ENCODE results near the gene KANSL1. TPM values are rescaled to one million over a fixed set of nuclear protein-coding genes. Genes with fewer than 3 reads are reported as not detected.
"Not testable (repeated sequence)": the region's sequence is repeated elsewhere in the genome, so short reads cannot be mapped to it uniquely, and the experiment has no call there.

KANSL1 gene
- polyA plus RNA-seq, 1 donor, result 39.6 TPM

DNA sequence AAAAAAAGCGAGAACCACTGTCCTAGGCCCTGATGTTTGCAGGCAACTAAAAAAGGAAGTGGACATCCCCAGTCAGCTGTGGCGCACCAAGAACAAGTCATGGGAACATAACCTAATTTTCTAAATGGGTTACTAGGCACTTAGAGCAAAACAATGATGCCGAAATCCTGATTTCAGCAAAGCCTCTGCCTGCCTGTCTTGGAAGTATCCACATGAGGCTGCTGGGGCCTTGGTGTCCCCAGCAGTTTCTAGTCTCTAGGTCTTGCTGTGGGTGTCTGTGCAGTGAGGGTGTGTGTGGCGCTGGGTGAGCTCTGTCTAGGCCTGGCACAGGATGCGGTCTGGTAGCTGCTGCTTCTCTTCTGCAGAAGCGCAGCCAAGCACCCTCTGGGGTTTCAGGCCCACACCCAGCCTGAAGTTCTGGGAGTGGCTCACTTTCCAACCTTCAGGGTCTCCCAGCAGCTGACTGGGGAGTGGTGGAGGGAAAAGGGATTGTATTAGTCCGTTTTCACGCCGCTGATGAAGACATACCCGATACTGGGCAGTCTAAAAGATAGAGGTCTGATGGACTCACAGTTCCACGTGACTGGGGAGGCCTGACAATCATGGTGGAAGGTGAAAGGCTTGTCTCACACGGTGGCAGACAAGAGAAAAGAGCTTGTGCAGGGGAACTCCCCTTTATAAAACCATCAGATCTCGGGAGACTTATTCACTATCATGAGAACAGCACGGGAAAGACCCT is 173.0 kb downstream of the KANSL1 start:
- DNase-seq, result no peak

GRCh38 chr17:46019408-46019925 is 173.8 kb downstream of the KANSL1 start:
- not testable (repeated sequence) for DNase-seq

DNA sequence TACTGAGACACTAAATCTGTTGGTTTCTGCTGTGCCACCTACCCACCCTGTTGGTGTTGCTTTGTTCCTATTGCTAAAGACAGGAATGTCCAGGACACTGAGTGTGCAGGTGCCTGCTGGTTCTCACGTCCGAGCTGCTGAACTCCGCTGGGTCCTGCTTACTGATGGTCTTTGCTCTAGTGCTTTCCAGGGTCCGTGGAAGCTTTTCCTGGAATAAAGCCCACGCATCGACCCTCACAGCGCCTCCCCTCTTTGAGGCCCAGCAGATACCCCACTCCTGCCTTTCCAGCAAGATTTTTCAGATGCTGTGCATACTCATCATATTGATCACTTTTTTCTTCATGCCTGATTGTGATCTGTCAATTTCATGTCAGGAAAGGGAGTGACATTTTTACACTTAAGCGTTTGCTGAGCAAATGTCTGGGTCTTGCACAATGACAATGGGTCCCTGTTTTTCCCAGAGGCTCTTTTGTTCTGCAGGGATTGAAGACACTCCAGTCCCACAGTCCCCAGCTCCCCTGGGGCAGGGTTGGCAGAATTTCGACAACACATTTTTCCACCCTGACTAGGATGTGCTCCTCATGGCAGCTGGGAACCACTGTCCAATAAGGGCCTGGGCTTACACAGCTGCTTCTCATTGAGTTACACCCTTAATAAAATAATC is 179.6 kb downstream of the KANSL1 start:
- DNase-seq, result peak; percentile 39

GRCh38 chr17:46013127-46013501 is 180.1 kb downstream of the KANSL1 start:
- DNase-seq, result no peak

DNA sequence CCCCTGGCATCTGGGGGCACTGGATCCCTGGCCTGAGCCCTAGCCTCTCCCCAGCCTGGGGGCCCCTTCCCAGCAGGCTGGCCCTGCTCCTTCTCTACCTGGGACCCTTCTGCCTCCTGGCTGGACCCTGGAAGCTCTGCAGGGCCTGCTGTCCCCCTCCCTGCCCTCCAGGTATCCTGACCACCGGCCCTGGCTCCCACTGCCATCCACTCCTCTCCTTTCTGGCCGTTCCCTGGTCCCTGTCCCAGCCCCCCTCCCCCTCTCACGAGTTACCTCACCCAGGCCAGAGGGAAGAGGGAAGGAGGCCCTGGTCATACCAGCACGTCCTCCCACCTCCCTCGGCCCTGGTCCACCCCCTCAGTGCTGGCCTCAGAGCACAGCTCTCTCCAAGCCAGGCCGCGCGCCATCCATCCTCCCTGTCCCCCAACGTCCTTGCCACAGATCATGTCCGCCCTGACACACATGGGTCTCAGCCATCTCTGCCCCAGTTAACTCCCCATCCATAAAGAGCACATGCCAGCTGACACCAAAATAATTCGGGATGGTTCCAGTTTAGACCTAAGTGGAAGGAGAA is 180.6 kb downstream of the KANSL1 start:
- no peak for DNase-seq

GRCh38 chr17:46011711-46012505 is 181.3 kb downstream of the KANSL1 start:
- DNase-seq, result no peak

GRCh38 chr17:46010597-46011186 is 182.5 kb downstream of the KANSL1 start:
- DNase-seq, result no peak

- DNase-seq, result no peak
Measured at GRCh38 chr17:46009681-46010596, 183.3 kb downstream of the KANSL1 start.

DNA sequence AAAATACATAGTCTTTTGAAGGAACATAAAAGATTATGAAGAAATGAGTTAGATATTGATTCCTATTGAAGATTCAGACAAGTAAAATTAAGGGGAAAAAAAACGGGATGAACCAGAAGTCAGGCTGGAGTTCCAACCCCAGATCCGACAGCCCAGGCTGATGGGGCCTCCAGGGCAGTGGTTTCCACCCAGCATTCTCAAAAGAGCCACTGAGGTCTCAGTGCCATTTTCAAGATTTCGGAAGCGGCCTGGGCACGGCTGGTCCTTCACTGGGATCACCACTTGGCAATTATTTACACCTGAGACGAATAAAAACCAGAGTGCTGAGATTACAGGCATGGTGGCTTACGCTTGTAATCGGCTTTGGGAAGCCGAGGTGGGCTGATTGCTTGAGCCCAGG is 184.6 kb downstream of the KANSL1 start:
- DNase-seq, result no peak

- no peak for DNase-seq
Measured at GRCh38 chr17:46007461-46007965, 185.7 kb downstream of the KANSL1 start.

- not testable (repeated sequence) for DNase-seq
Measured at GRCh38 chr17:46006082-46006481, 187.1 kb downstream of the KANSL1 start.

DNA sequence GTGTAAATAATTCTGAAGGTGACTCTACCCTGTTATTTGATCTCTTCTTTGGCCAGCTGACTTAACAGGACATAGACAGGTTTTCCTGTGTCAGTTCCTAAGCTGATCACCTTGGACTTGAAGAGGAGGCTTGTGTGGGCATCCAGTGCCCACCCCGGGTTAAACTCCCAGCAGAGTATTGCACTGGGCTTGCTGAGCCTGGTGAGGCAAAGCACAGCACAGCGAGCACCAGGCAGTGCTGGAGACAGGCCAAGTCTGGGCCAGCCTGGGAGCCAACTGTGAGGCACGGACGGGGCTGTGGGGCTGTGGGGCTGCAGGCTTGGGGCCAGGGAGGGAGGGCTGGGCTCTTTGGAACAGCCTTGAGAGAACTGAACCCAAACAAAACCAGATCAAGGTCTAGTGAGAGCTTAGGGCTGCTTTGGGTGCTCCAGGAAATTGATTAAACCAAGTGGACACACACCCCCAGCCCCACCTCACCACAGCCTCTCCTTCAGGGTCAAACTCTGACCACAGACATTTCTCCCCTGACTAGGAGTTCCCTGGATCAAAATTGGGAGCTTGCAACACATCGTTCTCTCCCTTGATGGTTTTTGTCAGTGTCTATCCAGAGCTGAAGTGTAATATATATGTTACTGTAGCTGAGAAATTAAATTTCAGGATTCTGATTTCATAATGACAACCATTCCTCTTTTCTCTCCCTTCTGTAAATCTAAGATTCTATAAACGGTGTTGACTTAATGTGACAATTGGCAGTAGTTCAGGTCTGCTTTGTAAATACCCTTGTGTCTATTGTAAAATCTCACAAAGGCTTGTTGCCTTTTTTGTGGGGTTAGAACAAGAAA is 189.1 kb downstream of the KANSL1 start:
- peak; percentile 28 for DNase-seq

GRCh38 chr17:46002973-46003316 is 190.3 kb downstream of the KANSL1 start:
- DNase-seq, result no peak

- peak; percentile 66 for DNase-seq
Measured at GRCh38 chr17:46002311-46002972, 190.8 kb downstream of the KANSL1 start.

GRCh38 chr17:46001390-46002310 is 191.6 kb downstream of the KANSL1 start:
- no peak for DNase-seq

- no peak for DNase-seq
Measured at GRCh38 chr17:46000757-46001156, 192.5 kb downstream of the KANSL1 start.

- no peak for DNase-seq
Measured at GRCh38 chr17:46000292-46000691, 192.9 kb downstream of the KANSL1 start.

- DNase-seq, result no peak
Measured at GRCh38 chr17:45999900-46000290, 193.3 kb downstream of the KANSL1 start.
